Head of caudate nucleus (tissue), 42 donors: ENCODE data around the gene MAPK11.
A peak's percentile ranks its signal among the peaks of the same experiment; 100 is the strongest.

Source experiments
- DNase-seq, 42 donors: peaks; one replicate each; pipeline versions ENCODE4 v3.0.0 to v3.0.0-alpha.2; 2020 to 2021; ENCODE audit warnings: mixed read lengths in 7 of 42
- intact Hi-C: fragments of 100-400 bp; cut with DNase I; formaldehyde crosslinking; loops from one replicate; pipeline ENCODE4 v1.15.0; 2022

The MAPK11 gene

DNA sequence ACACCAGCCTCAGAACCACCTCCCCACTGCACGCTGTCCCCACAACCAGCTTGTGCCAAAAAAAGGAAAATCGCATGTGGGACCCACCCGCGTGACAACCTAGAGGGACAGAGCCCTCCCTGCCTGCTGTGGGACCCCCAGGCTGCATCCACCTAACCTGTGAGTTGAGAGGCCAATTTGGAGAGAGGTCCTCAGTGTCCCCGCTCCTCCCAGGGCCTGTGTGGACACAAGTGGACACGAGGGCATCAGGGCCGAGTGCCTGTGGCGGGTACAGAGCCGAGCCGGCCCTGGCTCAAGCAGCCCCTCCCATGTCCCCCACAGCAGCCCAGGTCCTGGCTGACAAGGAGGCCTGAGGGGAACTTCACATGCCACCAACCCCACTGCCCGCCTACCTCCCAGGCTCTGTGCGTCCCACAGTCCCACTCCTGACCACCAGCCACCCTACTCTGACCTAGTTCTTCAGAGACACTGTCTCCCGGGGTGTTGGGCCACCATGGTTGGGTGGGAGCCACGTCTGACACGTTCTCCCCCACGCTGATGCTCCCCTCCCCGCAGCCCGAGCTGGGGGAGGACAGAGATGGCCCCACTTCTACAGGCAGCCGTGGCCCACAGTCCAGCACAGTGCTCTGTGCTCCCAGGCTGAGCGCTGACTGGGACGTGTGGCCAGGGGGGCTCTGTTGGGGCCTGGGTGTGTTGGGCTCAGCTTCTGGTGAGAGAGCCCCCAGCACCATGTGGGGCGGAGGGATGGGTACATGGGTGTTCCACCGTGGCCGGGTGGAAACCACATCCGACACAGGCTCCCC, 50.2 kb downstream of the MAPK11 start:
- intact Hi-C loops = no loop called here
- no peak for DNase-seq

DNA sequence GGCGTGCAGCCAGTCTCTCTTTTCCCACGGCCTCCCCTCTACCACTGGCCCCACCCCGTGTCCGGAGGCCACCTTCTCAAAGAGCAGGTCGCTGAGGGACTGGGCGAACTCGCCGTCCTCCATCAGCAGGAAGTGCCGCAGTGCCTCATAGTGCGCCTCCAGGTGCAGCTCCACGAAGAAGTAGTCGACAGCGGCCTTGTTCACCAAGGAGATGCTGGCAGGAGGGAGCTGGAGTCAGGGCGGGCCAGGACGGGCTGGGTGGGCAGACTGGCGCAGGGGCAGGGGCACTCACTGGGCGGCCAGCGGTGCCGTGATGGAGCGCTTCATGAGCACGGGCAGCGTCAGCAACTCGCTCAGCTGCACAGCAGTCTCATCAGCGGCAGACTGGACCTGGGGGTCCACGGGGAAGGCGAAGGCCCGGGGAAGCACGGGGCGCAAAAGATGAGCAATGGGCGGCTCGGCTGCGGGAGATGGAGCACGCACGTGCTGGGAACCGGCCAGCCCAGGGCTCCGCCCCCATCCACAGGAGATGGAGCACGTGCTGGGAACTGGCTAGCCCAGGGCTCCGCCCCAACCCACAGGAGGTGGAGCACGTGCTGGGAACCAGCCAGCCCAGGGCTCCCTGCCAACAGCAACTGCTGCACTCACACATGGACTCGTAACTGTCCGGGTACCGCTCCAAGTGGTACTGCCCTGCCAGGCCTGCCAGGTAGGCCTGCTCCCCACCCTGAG, 51.0 kb downstream of the MAPK11 start:
- DNase-seq = peak in 1 of 42 donors; percentile 25
- intact Hi-C loops = no loop called here

DNA sequence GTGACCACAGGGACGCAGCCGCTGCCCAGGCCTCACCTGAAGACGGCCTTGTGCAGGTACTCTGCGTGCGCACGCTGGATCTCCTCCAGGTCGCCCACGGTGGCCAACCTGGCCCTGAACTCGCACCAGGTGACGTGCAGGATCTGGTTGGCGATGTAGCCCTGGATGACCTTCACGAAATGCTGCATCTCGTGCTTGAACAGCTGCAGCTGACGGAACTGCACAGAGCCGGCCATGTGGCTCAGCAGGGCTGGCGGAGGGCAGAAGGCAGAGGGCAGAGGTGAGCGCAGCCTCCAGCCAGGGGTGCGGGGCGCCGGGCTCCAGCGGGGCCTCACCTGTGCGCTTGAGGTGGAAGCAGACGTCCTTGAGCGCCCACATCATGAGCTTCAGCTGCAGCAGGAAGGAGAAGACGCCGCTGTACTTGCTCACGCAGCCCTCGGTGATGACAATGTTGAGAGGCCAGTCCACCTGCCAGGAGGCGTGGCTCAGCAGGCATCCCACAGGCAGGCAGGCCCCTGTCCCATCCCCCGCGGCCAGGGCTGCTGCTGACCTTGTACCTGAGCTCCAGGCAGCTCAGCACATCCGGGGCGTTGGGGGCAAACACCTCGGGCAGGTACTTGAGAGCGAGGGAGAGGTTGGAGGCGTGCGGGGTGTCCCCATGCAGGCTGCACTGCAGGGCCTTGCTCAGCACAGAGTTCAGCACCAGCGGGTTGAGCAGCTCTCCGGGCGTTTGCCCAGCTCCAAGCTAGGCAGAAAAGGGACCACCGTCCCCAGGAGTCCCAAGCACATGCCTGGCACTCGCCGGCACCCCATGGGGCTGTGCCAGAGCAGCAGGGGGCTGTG, 51.8 kb downstream of the MAPK11 start:
- intact Hi-C loops = no loop called here
- DNase-seq = no peak

DNA sequence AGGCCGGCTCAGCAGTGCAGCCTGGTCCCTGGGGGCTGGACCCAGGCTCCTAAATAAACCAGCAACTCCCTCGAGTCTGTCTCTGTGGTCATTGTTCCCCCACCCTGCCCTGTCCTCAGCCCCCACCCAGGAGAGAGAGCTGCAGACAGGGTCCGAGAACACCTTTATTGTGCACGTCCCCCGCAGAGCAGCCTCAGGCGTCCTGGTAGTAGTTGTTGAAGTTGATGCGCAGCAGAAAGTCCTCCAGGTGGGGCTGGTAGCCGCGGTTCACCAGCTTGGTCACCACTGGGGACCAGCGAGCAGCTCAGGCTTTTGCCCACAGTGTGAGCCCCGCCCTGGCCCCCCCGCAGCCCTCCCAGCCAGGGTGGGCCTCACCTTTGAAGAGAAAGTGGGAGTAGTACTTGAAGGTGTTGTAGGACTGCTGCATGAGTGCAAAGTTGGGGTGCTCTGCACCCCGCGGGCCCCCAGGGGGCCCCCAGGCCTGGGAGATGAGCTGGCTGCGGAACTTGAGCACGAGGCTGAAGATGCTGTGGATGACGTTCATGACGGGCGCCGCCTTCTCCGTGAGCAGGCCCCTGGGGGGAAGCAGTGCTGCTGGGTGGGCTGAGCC, 52.5 kb downstream of the MAPK11 start:
- intact Hi-C loops = no loop called here
- DNase-seq = no peak

DNA sequence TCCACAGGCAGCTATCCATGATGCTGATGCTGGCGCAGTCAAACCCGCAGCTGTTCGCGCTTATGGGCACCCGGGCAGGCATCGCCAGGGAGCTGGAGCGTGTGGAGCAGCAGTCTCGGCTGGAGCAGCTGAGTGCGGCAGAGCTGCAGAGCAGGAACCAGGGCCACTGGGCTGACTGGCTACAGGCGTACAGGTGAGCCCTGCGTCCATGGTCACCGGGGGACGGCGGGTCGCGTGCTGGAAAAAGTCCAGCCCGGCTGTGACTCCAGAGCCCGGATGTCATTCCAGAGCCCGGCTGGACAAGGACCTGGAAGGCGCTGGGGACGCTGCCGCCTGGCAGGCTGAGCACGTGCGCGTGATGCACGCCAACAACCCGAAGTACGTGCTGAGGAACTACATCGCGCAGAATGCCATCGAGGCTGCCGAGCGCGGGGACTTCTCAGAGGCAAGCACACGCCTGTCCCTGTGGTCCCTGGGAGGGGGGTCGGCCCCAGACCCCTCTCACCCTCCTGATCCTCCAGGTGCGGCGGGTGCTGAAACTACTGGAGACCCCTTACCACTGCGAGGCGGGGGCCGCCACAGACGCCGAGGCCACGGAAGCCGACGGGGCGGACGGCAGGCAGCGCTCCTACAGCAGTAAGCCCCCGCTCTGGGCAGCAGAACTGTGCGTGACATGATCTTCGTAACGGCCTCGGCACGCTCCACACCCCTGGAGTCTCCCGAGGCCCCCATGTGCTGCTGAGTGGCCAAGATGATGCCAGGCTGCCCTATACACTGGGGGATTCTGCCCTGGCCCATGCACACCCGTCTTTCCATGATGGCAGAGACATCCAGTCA, 53.3 kb downstream of the MAPK11 start:
- no peak for DNase-seq
- intact Hi-C loops = no loop called here

DNA sequence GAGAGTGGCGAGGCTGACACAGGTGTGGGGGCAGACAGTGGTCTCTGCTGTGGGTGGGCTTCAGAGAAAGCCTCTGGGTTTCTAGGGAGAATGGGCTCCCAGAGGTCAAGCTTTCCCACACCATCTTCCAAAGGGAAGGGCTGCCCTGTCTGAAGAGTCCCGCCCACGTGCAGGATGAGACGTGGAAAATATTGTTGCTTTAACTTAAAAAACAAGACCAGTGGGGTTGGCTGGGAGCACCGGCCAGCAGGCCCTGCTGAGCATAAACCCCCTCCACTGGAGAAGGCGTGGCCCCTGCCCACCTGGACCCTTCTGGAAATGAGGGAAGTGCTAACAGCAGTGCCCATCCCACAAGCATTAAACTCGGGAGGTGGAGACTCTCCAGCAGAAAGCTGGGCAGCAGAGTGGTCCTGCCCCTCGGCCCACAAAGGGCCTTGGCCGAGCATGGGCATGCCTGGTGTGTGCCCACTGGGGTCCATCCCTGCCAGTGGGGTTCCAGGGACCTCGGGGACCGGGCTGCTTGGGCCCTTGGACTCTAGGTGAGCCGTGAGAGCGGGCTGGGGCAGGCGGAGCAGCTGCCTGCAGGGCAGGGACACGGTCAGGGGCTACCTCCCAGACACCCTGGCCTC, 54.0 kb downstream of the MAPK11 start:
- DNase-seq = no peak
- intact Hi-C loops = no loop called here

DNA sequence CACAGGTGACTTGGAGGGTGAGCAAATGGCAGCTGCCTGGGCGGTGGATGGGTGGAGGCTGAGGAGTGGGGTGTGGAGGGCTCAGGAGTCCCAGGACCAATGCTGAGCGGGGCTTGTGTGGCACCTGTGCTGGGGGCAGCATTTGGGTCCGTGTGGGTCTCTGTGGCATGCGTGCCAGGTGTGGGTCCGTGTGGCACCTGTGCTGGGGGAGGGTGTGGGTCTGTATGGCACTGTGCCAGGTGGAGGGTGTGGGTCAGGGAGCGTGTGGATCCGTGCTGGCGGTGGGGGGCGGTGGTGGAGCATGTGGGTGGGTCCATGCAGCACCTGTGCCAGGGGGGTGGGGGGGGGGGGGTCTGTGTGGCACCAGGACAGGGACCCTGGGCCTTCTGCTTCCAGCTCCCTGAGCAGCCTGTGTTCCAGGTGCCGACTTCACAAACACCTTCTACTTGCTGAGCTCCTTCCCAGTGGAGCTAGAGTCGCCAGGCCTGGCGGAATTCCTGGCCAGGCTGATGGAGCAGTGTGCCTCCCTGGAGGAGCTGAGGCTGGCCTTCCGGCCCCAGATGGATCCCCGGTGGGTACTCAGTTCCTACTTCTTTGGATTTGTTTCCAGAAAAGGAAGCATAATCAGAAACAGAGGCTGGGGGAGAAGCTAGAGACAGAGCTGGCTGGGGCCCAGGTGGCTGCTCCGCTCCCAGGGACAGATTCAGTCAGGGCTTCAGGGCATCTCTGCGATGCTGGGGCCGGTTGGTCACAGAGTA, 54.7 kb downstream of the MAPK11 start:
- peak in 1 of 42 donors; percentile 27 for DNase-seq
- intact Hi-C loops = no loop called here
